ENCODE data around the gene PZP. TPM values are rescaled to one million over a fixed set of nuclear protein-coding genes. Genes with fewer than 3 reads are reported as not detected.

Gene PZP
- total and polyA plus RNA-seq, 3 experiments from 2014 or later, result 0.28 TPM; not detected in 2

DNA sequence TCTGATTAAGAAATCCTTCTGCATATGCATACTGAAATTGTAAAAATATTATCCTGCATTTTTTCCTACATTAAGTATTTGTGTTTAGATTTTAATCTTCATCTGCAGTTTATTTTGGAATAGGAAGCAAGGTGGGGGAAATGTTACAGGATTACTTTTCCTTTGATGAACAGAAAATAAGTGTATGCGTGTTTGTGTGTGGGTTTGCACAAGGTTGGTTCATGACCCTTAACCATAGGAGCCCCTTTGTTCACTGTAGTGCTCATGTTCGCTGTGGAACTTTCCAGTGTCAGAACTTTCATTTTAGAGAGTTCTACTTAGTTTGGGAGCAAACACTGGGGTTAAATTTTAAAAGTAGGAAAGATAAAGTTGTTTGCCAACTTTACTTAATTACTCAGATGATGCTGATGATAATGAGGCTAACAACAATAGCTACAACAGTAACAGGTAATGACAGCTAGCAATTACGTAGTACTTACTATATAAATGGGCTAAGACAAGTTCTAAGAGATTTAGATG, 86.0 kb downstream of the PZP start:
- H3K4me3 ChIP-seq (ENCODE audit: low read length), result no peak overlapping the region
- H3K27ac ChIP-seq (ENCODE audit: low read depth, low read length), result no peak overlapping the region
- no peak overlapping the region for H3K4me3 Mint-ChIP-seq
- CTCF ChIA-PET, result no interaction called here
- H3K9me3 ChIP-seq (ENCODE audit: low read length), result no peaks in the 10 kb centered on the region
- peaks cover 0 to 26% (median 11%) of the 10 kb centered on the region in 3 donors for H3K36me3 Mint-ChIP-seq
- peaks cover 11 to 22% (median 14%) of the 10 kb centered on the region in 3 donors for H3K4me1 Mint-ChIP-seq
- H3K27me3 ChIP-seq (ENCODE audit: insufficient read depth, low read length, poor library complexity, severe bottlenecking), result no peaks in the 10 kb centered on the region
- peak overlapping the region in 1 of 8 donors; percentile 38 for H3K27ac Mint-ChIP-seq
- no peak for DNase-seq
- no peaks in the 10 kb centered on the region for H3K9me3 Mint-ChIP-seq
- no peaks in the 10 kb centered on the region for H3K4me1 ChIP-seq (ENCODE audit: insufficient read depth, low read length)
- no peaks in the 10 kb centered on the region for H3K27me3 Mint-ChIP-seq
- POLR2A ChIA-PET, result no interaction called here
- no peaks in the 10 kb centered on the region for H3K36me3 ChIP-seq (ENCODE audit: insufficient read depth, low read length)

DNA sequence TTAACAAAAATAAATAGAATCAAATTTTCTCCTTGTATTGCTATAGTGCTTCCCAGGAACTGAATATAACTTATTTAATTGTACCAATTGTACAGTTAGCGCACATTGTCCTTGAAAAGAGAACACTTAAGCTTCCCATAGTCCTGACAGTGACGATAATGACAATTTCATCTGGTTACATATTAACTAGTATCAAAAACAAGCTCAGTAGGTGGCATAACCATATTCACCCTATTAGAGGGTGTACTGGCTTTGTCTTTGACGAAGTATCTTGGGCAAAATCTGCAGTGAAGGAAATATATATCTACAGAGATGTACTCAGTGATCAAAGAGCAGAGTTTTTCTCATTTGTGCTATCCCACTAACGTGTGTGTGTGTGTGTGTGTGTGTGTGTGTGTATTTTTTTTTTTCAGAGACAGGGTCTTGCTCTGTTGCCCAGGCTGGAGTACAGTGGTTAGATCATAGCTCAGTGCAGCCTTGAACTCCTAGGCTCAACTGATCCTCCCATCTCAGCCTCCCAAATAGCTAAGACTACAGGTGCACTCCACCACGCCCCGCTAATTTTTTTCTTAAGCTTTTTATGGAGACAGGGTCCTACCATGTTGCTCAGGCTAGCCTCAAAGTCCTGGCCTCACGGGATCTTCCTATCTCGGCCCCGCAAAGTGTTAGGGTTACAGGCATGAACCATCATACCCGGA, 87.6 kb downstream of the PZP start:
- Histone ChIP-seq H3K4me3 (ENCODE audit: low read length) (no peak overlapping the region), H3K27ac (ENCODE audit: low read depth, low read length) (no peak overlapping the region), H3K36me3 (ENCODE audit: insufficient read depth, low read length) (no peaks in the 10 kb centered on the region), H3K9me3 (ENCODE audit: low read length) (no peaks in the 10 kb centered on the region), H3K4me1 (ENCODE audit: insufficient read depth, low read length) (peaks cover 7% of the 10 kb centered on the region), H3K27me3 (ENCODE audit: insufficient read depth, low read length, poor library complexity, severe bottlenecking) (no peaks in the 10 kb centered on the region)
- H3K36me3 Mint-ChIP-seq, result peaks cover 0 to 23% (median 9%) of the 10 kb centered on the region in 3 donors
- peaks cover 22 to 32% (median 27%) of the 10 kb centered on the region in 3 donors for H3K4me1 Mint-ChIP-seq
- H3K27ac Mint-ChIP-seq, result peak overlapping the region in 2 of 8 donors; percentile 58 to 59
- ChIA-PET CTCF (no interaction called here), POLR2A (no interaction called here)
- H3K9me3 Mint-ChIP-seq, result no peaks in the 10 kb centered on the region
- no peaks in the 10 kb centered on the region for H3K27me3 Mint-ChIP-seq
- no peak overlapping the region for H3K4me3 Mint-ChIP-seq
- DNase-seq, result no peak

DNA sequence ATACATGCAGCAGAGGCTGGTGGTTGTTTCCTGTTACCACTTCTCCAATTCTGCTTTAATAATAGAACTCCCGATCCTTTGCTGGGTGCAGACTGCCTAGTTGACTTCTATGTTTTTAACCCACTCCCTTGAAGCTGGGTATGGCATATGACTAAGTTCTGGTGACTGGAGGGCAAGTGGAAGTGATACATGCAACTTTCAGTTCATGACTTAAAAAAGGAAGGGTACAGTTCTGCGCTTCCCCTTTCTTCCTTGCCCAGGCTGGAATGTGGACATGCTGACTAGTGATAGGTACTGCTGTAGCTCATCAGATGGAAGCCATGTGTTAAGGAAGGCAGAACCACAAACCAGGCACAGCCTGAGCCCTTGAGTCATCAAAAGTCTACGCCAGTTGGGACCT, 90.0 kb downstream of the PZP start:
- POLR2A ChIA-PET, result no interaction called here
- CTCF ChIA-PET, result no interaction called here
- H3K36me3 Mint-ChIP-seq, result peaks cover 4 to 23% (median 6%) of the 10 kb centered on the region in 3 donors
- Histone ChIP-seq H3K27me3 (ENCODE audit: insufficient read depth, low read length, poor library complexity, severe bottlenecking) (no peaks in the 10 kb centered on the region), H3K36me3 (ENCODE audit: insufficient read depth, low read length) (no peaks in the 10 kb centered on the region), H3K4me1 (ENCODE audit: insufficient read depth, low read length) (peaks cover 7% of the 10 kb centered on the region), H3K4me3 (ENCODE audit: low read length) (no peak overlapping the region), H3K27ac (ENCODE audit: low read depth, low read length) (no peak overlapping the region), H3K9me3 (ENCODE audit: low read length) (no peaks in the 10 kb centered on the region)
- no peaks in the 10 kb centered on the region for H3K9me3 Mint-ChIP-seq
- peaks cover 35 to 43% (median 36%) of the 10 kb centered on the region in 3 donors for H3K4me1 Mint-ChIP-seq
- H3K27me3 Mint-ChIP-seq, result no peaks in the 10 kb centered on the region
- peak overlapping the region in 3 of 8 donors; percentile 23 to 75 (median 61) for H3K27ac Mint-ChIP-seq
- no peak for DNase-seq
- H3K4me3 Mint-ChIP-seq, result no peak overlapping the region

DNA sequence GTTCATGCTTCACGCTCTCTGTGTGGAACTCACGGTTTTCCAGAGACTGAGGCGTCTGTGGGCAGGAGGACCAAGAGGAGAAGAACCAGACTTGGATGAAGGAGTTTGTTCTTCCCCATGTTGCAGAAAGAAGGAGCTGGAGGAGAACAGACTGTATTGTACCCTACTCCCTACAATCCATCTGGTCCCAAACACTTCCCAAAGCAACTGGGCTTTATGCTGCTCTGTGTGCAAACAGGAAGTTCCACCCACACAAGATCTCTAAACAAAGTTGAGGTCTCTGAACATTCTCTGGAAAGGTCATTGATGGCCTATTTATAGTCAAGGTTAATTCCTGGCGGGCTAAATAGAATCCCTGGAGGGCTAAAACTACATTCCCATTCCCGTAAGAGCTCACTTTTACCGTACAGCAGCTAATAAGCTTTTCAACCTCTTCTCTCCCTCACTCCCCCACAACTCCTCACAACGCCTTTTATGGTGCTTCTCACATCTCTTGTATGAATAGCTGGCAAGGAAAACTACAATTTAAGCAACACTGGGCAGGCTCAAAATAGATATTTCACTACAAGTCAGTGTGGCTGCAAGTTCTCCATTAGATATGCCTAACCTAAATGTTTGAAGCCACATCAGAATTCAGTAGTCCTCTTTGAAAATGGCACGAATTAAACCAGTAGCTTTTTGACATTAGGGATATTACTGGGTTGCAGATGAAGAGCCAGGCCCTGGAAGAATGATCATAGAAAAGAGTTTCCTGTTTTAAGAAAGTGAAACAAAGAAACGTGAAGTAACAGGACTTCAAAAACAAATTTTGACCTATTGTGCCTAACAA, 92.2 kb downstream of the PZP start, which contains the start of gene A2M:
A2M (minus strand) TSS at position 189 of the 829 bp plus-strand sequence; CDS start at position 119, 70 bp downstream.
- no peaks in the 10 kb centered on the region for H3K27me3 ChIP-seq (ENCODE audit: insufficient read depth, low read length, poor library complexity, severe bottlenecking)
- Mint-ChIP-seq H3K27me3 (no peaks in the 10 kb centered on the region), H3K4me3 (peak within 1 kb of the TSS in 2 of 7 donors; percentile 4 to 49), H3K4me1 (peaks cover 34 to 48% (median 46%) of the 10 kb centered on the region in 3 donors), H3K36me3 (peaks cover 5 to 28% (median 10%) of the 10 kb centered on the region in 3 donors), H3K9me3 (no peaks in the 10 kb centered on the region), H3K27ac (peak within 1 kb of the TSS in 6 of 8 donors; percentile 10 to 85 (median 36))
- ChIA-PET POLR2A (interaction anchor here (0.8 kb wide), 1 partner anchor 11 kb away, joined by 3 read pairs; no protein-coding TSS in a partner anchor), CTCF (no interaction called here)
- no peak within 1 kb of the TSS for H3K4me3 ChIP-seq (ENCODE audit: low read length)
- H3K27ac ChIP-seq (ENCODE audit: low read depth, low read length), result no peak within 1 kb of the TSS
- no peaks in the 10 kb centered on the region for H3K36me3 ChIP-seq (ENCODE audit: insufficient read depth, low read length)
- H3K4me1 ChIP-seq (ENCODE audit: insufficient read depth, low read length), result peaks cover 7% of the 10 kb centered on the region
- no peak for DNase-seq
- no peaks in the 10 kb centered on the region for H3K9me3 ChIP-seq (ENCODE audit: low read length)

DNA sequence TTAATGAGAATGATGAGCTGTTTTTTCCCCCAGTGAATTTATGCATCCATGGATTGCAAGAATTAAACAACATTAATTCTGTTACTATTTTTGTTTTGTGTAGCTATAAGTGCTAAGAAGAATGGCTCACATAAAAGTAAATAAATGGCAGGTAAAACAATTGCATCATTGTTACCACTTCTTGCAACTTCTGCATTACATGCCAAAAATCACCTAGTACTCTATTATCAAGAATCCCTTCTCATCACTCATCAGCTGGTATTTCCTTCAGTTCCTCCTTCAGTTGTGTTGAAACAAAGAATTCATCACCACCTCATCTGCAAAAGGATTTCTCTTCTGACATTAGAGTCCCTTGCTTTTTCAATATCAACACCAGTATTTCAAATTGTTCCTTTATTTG, 93.2 kb downstream of the PZP start:
- Mint-ChIP-seq H3K4me3 (no peak overlapping the region), H3K9me3 (no peaks in the 10 kb centered on the region), H3K27ac (peak overlapping the region in 2 of 8 donors; percentile 78 to 85), H3K27me3 (no peaks in the 10 kb centered on the region), H3K4me1 (peaks cover 34 to 45% (median 44%) of the 10 kb centered on the region in 3 donors), H3K36me3 (peaks cover 5 to 24% (median 8%) of the 10 kb centered on the region in 3 donors)
- Histone ChIP-seq H3K27me3 (ENCODE audit: insufficient read depth, low read length, poor library complexity, severe bottlenecking) (no peaks in the 10 kb centered on the region), H3K4me3 (ENCODE audit: low read length) (no peak overlapping the region), H3K4me1 (ENCODE audit: insufficient read depth, low read length) (peaks cover 7% of the 10 kb centered on the region), H3K27ac (ENCODE audit: low read depth, low read length) (no peak overlapping the region), H3K36me3 (ENCODE audit: insufficient read depth, low read length) (no peaks in the 10 kb centered on the region), H3K9me3 (ENCODE audit: low read length) (no peaks in the 10 kb centered on the region)
- CTCF ChIA-PET, result no interaction called here
- DNase-seq, result no peak
- POLR2A ChIA-PET, result interaction anchor here (0.6 kb wide), 2 partner anchors 75 to 391 kb away, joined by 3 to 4 read pairs; no protein-coding TSS in a partner anchor

DNA sequence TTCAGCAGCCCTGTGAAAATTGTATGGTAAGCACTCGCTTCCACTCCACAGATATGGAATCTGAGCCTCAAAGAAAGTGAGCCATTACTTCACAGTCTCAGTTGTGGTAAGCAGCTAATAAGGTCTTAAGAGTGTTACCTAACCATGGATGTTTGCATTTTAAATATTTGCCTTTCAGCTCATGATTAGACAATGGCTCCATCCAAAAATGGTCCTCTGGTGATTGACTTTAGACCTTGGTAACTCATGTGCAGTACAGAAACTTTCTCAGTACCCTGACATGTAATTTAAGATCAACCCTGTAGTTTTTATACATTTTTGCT, 94.2 kb downstream of the PZP start:
- ChIA-PET CTCF (no interaction called here), POLR2A (no interaction called here)
- H3K4me3 ChIP-seq (ENCODE audit: low read length), result no peak overlapping the region
- no peaks in the 10 kb centered on the region for H3K27me3 ChIP-seq (ENCODE audit: insufficient read depth, low read length, poor library complexity, severe bottlenecking)
- no peaks in the 10 kb centered on the region for H3K9me3 ChIP-seq (ENCODE audit: low read length)
- peaks cover 7% of the 10 kb centered on the region for H3K4me1 ChIP-seq (ENCODE audit: insufficient read depth, low read length)
- H3K36me3 Mint-ChIP-seq, result peaks cover 5 to 28% (median 9%) of the 10 kb centered on the region in 3 donors
- H3K9me3 Mint-ChIP-seq, result no peaks in the 10 kb centered on the region
- H3K4me1 Mint-ChIP-seq, result peaks cover 34 to 47% (median 44%) of the 10 kb centered on the region in 3 donors
- H3K27ac Mint-ChIP-seq, result no peak overlapping the region
- no peak overlapping the region for H3K4me3 Mint-ChIP-seq
- H3K27me3 Mint-ChIP-seq, result no peaks in the 10 kb centered on the region
- DNase-seq, result no peak
- no peaks in the 10 kb centered on the region for H3K36me3 ChIP-seq (ENCODE audit: insufficient read depth, low read length)
- H3K27ac ChIP-seq (ENCODE audit: low read depth, low read length), result no peak overlapping the region

DNA sequence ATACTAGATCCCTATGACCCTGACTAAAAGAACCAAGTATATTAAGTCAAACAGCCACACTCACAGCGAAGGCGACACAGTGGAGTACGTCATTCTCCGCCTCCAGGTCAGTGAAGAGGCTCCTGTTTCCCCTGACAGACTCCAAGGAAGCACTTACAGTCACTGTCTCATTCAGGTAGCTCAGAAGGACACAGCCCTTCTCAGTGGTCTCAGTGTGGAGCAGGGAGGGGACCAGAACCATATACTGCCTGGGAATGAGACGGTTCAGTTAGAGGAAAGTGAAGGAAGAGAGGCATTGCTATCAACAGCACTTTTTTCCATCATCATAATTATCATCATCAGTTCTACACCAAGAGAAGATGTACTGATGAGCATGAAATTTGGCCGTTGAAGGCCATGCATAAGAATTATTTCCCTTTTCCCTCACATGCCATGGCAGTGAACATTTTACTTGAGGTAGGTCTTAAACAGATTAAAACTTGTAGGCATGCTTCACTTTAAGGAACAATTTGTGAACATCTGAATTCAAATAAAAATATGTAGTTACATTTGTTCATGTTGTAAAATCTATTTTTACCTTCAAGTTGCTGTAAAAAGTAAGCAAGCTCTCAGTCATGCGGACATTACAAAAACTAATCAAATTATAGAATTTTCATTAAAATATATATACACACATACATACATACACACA, 94.8 kb downstream of the PZP start:
- Histone ChIP-seq H3K27me3 (ENCODE audit: insufficient read depth, low read length, poor library complexity, severe bottlenecking) (no peaks in the 10 kb centered on the region), H3K36me3 (ENCODE audit: insufficient read depth, low read length) (no peaks in the 10 kb centered on the region), H3K9me3 (ENCODE audit: low read length) (no peaks in the 10 kb centered on the region), H3K4me3 (ENCODE audit: low read length) (no peak overlapping the region), H3K27ac (ENCODE audit: low read depth, low read length) (no peak overlapping the region), H3K4me1 (ENCODE audit: insufficient read depth, low read length) (peaks cover 7% of the 10 kb centered on the region)
- H3K27me3 Mint-ChIP-seq, result no peaks in the 10 kb centered on the region
- DNase-seq, result no peak
- CTCF ChIA-PET, result no interaction called here
- no peaks in the 10 kb centered on the region for H3K9me3 Mint-ChIP-seq
- H3K27ac Mint-ChIP-seq, result peak overlapping the region in 3 of 8 donors; percentile 34 to 77 (median 66)
- POLR2A ChIA-PET, result no interaction called here
- peak overlapping the region in 1 of 7 donors; percentile 39 for H3K4me3 Mint-ChIP-seq
- peaks cover 39 to 48% (median 45%) of the 10 kb centered on the region in 3 donors for H3K4me1 Mint-ChIP-seq
- H3K36me3 Mint-ChIP-seq, result peaks cover 5 to 33% (median 10%) of the 10 kb centered on the region in 3 donors

All from CD8-positive, alpha-beta memory T cell (primary cell).